NCI-H2196 (cell line): Measurements from ENCODE around the gene SVOPL.

Experiments used
- DNase-seq: peaks from one replicate; lab custom pipeline; 2025; ENCODE audit not compliant: unreplicated experiment; lab: John Stamatoyannopoulos, UW

SVOPL gene

GRCh38 chr7:138610671-138611170, 90.4 kb downstream of the SVOPL start:
- no peak for DNase-seq

DNA sequence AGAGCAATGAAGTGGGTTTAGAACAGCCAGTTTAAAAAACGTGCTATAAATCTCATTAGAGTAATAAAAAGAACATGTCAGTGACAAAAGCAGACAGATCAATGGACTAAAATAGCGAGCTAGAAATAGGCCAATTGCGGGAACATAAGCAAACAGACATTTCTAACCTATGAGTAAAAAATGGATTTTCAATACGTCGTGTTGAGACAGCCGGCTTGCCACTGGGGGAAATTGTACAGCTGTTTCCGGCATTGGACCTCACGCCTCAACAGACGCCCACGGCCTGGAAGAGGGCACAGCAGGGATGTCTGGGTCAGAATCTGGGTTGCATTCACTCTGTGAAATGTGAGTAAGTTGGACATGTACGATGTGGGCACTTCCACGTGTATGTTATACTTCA, 92.9 kb downstream of the SVOPL start:
- DNase-seq = no peak

GRCh38 chr7:138607216-138608126, 93.7 kb downstream of the SVOPL start:
- no peak for DNase-seq

GRCh38 chr7:138606236-138606635, 94.9 kb downstream of the SVOPL start:
- DNase-seq = no peak

DNA sequence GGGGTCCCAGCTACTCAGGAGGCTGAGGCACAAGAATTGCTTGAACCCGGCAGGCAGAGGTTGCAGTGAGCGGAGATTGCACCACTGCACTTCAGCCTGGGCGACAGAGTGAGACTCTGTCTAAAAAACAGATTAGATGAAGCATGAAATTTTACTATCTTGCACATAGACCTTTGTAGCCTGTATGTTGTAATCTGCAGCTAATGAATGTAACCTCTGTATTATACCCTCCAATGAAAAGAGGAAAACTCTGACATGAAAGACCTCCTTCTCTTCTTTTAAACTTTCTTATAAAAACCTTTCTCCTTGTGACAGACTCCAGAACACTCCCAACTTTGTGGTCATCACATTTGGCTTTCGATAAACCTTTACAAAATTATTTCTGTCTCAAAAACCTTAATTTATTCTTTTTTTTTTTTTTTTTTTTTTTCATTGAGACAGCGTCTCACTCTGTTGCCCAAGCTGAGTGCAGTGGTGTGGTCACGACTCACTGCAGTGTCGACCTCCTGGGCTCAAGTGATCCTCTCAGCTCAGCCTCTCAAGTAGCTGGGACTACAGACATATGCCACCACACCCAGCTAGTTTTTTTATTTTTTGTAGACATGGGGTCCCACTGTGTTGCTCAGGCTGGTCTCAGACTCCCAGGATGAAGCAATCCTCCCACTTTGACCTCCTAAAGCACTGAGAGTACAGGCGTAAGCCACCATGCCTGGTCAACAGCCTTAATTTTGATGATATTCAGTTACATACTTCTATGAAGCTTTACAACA, 97.4 kb downstream of the SVOPL start:
- DNase-seq = no peak

GRCh38 chr7:138602451-138602850, 98.7 kb downstream of the SVOPL start:
- no peak for DNase-seq

DNA sequence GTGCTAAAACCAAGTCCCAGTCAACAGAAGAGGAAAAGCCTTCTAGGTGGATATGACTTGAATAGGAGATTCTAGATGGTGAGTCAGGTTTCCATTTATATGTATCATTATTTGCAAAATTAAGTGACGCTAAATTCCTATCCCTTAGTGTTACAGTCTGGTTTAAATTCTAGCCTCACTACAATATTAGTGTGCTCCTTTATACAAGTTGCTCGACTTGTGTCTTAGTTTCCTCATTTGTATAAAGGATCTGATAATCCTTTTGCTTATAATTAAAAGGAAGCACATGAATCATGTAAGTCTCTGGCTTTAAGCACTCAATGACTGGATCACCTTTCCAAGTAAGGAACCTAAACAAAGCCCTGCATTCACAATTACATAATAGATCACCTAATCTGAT, 105.7 kb downstream of the SVOPL start:
- DNase-seq = no peak

DNA sequence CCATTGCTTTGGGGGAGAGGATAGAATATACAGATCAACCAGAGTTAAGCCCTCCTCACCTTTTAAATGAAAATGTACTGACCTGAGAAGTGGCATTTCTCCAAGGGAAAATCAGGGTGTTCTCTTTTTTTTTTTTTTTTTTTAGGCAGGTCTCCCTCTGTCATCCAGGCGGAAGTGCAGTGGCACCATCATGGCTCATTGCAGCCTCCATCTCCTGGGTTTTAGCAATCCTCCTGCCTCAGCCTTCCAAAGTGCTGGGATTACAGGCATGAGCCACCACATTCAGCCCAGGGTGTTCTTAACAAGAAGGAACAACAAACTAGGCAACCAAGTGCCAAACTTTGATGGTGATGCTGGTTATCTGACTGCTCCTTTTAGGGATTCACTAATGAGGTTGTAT, 111.0 kb downstream of the SVOPL start:
- DNase-seq = no peak

DNA sequence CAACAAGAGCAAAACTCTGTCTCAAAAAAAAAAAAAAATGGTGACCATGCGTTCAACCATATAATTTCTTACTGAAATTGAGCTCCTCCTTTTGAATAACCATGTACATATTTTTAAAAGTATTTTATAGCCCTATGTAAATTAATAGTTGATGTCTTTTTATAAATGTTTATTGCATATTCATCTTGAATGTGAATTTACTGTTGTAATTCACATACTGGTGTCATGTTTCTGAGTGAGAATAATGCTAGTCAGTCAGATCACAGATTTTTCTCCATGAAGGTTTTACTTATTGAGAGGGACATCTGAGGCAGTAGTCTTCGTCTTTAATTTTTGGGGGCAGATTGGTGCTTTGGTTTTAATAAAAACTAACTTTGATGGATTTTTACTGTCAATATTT, 112.2 kb downstream of the SVOPL start:
- no peak for DNase-seq

DNA sequence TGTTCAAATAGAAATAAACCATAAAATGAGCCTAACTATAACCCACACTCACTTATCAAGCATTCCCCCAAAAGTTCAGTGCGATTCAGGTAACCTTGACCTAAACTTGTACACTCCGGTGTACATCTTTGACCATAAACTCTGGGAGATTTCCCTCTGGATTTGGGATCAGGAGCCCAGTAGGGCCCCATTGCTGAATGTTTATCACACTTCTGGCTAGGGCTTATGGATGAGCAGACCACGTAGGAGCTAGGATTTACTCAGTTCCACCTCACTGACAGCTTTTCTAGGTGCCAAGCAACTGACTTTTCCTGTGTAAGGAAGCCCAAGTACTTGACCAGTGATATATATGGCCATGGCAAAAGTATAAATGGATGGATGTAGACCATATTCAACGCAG, 113.7 kb downstream of the SVOPL start:
- no peak for DNase-seq

- DNase-seq = no peak
These were observed 115.7 kb downstream of the SVOPL start for GRCh38 chr7:138585283-138585993.

- DNase-seq = no peak
These were observed 116.5 kb downstream of the SVOPL start for GRCh38 chr7:138584696-138585095.

DNA sequence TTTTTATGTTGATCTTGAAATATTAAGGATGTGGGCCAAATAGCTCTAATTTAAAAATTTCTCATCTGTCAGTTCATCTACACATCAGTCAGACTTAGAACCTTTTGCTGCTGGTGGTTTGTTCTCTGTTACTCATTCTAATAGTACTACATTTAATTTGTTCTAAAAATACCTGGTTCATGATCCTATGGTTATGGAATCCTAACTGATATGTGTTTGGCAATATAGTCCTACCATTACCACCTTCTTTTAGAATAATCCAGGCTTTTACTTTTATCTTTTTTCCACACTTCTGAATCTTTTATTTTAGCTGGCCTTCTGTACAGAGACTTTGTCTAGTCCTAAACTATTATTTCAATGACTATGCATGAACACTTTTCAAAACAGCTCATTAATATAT, 116.9 kb downstream of the SVOPL start:
- no peak for DNase-seq

DNA sequence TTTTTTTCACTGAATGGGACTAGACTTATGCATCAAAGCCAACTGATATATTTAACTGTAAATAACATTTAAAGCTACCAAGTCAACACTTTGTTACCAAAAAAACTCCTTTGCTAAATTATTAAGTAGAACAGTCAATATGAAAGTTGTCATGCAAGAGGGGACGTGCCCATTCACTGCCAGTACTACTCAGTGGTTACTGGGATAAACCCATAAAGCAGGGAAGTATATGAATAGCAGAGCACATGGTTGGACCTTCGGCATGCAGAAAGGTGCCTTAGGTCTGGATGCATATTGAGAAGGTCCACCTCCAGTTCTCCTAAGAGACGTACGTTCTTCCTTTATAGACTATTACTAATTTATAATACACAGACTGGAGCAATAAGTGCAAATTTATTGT, 120.1 kb downstream of the SVOPL start:
- no peak for DNase-seq

GRCh38 chr7:138579671-138580070, 121.5 kb downstream of the SVOPL start:
- no peak for DNase-seq

DNA sequence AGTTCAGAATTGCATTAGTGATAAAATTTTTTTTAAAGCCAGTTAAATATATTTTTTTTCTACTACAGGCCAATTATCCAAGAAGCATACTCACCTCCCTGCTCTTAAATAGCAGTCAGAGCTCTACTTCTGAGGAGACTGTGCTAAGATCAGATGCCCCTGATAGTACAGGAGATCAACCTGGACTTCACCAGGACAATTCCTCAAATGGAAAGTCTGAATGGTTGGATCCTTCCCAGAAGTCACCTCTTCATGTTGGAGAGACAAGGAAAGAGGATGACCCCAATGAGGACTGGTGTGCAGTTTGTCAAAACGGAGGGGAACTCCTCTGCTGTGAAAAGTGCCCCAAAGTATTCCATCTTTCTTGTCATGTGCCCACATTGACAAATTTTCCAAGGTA, 122.0 kb downstream of the SVOPL start:
- DNase-seq = no peak

GRCh38 chr7:138575897-138576428, 125.2 kb downstream of the SVOPL start:
- DNase-seq = no peak

DNA sequence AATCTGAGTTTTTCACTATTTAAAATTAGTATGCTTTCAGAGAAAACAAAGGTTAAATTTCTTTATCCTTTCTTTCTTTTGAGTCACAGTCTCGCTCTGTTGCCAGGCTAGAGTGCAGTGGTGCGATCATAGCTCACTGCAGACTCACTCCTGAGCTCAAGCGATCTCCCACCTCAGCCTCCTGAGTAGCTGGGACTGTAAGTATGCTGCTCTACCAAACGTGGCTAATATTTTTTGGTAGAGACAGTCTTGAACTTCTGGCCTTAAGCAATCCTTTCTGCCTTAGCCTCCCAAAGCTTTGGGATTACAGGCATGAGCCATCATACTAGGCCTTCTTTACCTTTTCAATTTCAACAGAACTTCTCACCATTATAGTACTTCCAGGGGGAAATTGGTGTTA, 127.4 kb downstream of the SVOPL start:
- no peak for DNase-seq

- no peak for DNase-seq
These were observed 130.4 kb downstream of the SVOPL start for GRCh38 chr7:138570715-138571114.

DNA sequence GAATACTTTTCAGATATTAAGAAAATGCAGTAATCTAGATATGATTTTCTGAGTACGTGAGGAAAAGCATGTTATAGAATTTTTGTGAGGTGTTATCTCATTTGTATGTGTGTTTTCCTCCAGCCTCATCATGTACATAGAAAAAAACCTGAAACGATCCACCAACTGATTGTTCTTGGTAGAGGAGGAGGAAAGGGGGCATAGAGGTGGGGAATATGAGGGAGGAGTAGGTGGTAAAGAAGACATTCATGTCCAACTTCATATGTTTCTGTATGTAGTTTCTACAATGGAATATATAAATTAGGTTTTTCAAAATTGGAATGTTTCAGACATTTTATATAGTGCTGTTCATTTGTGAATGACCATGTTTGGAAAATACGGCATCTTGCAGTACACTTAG, 131.7 kb downstream of the SVOPL start:
- no peak for DNase-seq

GRCh38 chr7:138568655-138569054, 132.5 kb downstream of the SVOPL start:
- DNase-seq = no peak
